ENCODE data around the gene TSPAN1. TPM values are rescaled to one million over a fixed set of nuclear protein-coding genes. Genes with fewer than 3 reads are reported as not detected.

TSPAN1 gene
- total RNA-seq, 4 donors from 2014 or later, result 4.1 to 62.8 (median 29.1) TPM

- Histone ChIP-seq H3K4me1 (no peaks in the 10 kb centered on the region), H3K4me3 (no peak overlapping the region), H3K27ac (peak overlapping the region; percentile 36 to 43), H3K27me3 (no peaks in the 10 kb centered on the region), H3K36me3 (no peaks in the 10 kb centered on the region), H3K9me3 (no peaks in the 10 kb centered on the region)
- no peak for DNase-seq
- intact Hi-C loops (cut with DNase I; ENCODE audit: low total_unique reads), result no loop called here
- TF ChIP-seq POLR2A (IDR thresholded peaks at IDR 0.05) (no peak), CTCF (IDR thresholded peaks at IDR 0.05) (no peak)
Observed at GRCh38 chr1:46134660-46135331, 40.1 kb upstream of the TSPAN1 start.

- Histone ChIP-seq H3K27me3 (no peaks in the 10 kb centered on the region), H3K27ac (no peak overlapping the region), H3K4me3 (no peak overlapping the region), H3K4me1 (no peaks in the 10 kb centered on the region), H3K36me3 (no peaks in the 10 kb centered on the region), H3K9me3 (no peaks in the 10 kb centered on the region)
- TF ChIP-seq POLR2A (IDR thresholded peaks at IDR 0.05) (no peak), CTCF (IDR thresholded peaks at IDR 0.05) (no peak)
- DNase-seq, result no peak
- intact Hi-C loops (cut with DNase I; ENCODE audit: low total_unique reads), result no loop called here
Observed at GRCh38 chr1:46136711-46137110, 38.2 kb upstream of the TSPAN1 start.

GRCh38 chr1:46137916-46138315 is 37.0 kb upstream of the TSPAN1 start:
- intact Hi-C loops (cut with DNase I; ENCODE audit: low total_unique reads), result no loop called here

GRCh38 chr1:46148318-46148717 is 26.6 kb upstream of the TSPAN1 start:
- H3K27me3 ChIP-seq, result no peaks in the 10 kb centered on the region
- no peaks in the 10 kb centered on the region for H3K9me3 ChIP-seq
- no peaks in the 10 kb centered on the region for H3K36me3 ChIP-seq
- H3K27ac ChIP-seq, result no peak overlapping the region
- H3K4me1 ChIP-seq, result no peaks in the 10 kb centered on the region
- DNase-seq, result no peak
- no peak for TF ChIP-seq CTCF (IDR thresholded peaks at IDR 0.05)
- no peak for TF ChIP-seq POLR2A (IDR thresholded peaks at IDR 0.05)
- H3K4me3 ChIP-seq, result no peak overlapping the region
- intact Hi-C loops (cut with DNase I; ENCODE audit: low total_unique reads), result no loop called here

More at GRCh38 chr1:46137916-46138315, 37.0 kb upstream of the TSPAN1 start:
- no peak overlapping the region for H3K4me3 ChIP-seq
- peak overlapping the region; percentile 31 to 41 for H3K27ac ChIP-seq
- no peaks in the 10 kb centered on the region for H3K36me3 ChIP-seq
- H3K9me3 ChIP-seq, result no peaks in the 10 kb centered on the region
- no peak for TF ChIP-seq POLR2A (IDR thresholded peaks at IDR 0.05)
- TF ChIP-seq CTCF (IDR thresholded peaks at IDR 0.05), result no peak
- DNase-seq, result no peak
- no peaks in the 10 kb centered on the region for H3K4me1 ChIP-seq
- H3K27me3 ChIP-seq, result no peaks in the 10 kb centered on the region

- no peak overlapping the region for H3K4me3 ChIP-seq
- H3K27ac ChIP-seq, result peak overlapping the region; percentile 15 to 59
- DNase-seq, result no peak
- H3K4me1 ChIP-seq, result no peaks in the 10 kb centered on the region
- intact Hi-C loops (cut with DNase I; ENCODE audit: low total_unique reads), result no loop called here
- H3K9me3 ChIP-seq, result no peaks in the 10 kb centered on the region
- TF ChIP-seq CTCF (IDR thresholded peaks at IDR 0.05) (no peak), POLR2A (IDR thresholded peaks at IDR 0.05) (no peak)
- H3K36me3 ChIP-seq, result no peaks in the 10 kb centered on the region
- H3K27me3 ChIP-seq, result no peaks in the 10 kb centered on the region
Observed at GRCh38 chr1:46150085-46150484, 24.8 kb upstream of the TSPAN1 start.

Measured in uterus (tissue), 4 donors.